ENCODE data around the gene MITF.

Gene MITF

DNA sequence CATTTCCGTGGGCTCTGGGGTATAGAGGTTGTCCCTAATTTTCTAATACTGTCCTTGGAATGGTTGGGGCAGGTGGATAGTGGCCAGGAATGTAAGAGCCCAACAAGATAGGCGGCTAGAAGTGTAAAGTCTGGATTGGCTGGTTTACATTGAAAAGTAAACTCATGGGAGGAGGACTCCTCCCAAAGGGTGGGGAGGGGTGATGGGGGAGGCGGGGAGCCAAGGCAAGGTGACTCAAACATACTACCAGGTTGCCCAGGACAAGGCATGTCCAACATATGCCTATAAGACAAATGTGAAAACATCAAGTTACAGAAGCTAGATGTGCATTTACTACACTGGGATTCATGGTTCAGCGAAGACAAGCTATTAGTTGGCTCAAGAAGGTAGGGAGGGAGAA, 246.0 kb downstream of the MITF start:
- no peak for DNase-seq

GRCh38 chr3:69986419-69986818, 247.2 kb downstream of the MITF start:
- DNase-seq: no peak

- DNase-seq: no peak
Measured at GRCh38 chr3:69987833-69988232, 248.6 kb downstream of the MITF start.

- no peak for DNase-seq
Measured at GRCh38 chr3:69993757-69994156, 254.5 kb downstream of the MITF start.

DNA sequence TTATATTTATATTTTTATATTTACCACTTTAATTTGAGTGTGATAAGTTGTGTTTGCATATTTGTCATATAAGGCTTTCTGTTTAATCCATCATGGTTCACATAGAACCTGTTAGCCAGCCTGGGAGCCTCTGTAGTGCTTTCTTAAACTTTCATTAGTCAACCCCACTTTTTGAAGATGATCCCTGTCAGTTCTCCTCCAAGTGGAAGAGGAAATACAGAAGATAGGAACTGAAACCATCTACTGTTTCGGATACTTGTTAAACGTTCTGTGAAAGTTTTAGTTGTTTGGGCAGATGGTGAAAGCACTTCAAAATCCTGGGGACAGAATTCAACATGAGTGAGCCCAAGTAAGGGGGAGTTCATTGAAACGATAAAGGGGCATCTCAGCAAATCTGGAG, 255.7 kb downstream of the MITF start:
- DNase-seq: no peak

- DNase-seq: no peak
Measured at GRCh38 chr3:69997631-69998307, 258.5 kb downstream of the MITF start.

DNA sequence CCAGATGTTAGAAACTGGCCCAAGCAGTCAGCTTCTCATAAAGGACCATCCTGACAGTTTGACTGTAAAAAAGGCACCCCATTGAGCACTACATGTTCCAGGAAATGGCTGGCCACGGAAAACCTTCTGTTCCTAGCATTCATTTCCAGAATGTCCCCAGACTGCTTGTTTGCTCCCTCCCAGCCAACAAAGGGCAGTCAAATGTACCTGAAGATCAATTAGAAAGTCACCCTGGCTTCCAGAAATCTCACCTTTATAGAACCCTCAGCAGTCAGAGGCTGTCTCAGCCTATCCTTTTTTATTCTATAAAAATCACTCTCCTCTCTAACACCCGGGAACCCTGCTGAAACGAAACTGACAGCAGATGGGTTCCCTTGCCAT, 259.5 kb downstream of the MITF start:
- DNase-seq: no peak

DNA sequence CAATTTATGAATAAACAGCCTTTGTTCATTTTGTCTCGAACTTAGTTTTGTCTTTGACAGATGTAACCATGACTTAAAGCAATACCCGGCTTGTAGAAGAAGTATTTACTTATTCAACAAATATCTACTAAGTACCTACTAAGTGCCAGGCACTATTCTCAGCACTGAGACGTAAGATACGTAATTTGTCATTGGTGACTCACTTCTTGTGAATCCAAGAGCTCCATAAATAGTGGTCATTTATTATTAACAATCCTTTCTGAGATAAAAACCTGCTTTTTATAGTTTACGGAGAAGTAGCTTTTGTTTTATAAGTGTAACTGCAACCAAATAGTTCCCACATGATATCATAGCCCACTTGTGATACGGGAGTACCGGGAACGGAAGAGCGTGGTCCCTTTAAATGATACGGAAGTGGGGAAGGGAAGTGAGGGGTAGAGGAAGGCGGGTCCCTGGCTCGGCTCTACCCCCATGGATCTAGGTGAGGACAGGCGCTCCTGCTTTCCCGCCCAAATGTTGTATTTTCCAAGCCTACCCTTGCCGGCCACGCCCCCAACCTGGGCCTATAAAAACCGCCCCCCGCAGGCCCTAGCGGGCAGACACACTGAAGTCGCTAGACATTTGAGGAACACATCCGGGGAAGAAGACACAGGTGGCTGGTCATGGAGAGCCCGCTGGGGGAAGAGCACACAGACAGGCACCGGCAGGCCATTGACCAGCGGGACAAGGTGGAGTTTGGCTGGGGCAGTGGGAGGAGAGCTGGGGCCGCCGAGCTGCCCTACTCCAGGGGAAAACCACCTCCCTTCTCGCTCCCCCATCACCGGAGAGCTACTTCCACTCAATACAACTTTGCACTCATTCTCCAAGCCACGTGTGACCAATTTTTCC, 260.1 kb downstream of the MITF start, which contains the start of gene SAMMSON:
SAMMSON (plus strand) TSS at position 594 of the 888 bp plus-strand sequence.
- DNase-seq: no peak

GRCh38 chr3:70000028-70000410, 260.8 kb downstream of the MITF start:
- no peak for DNase-seq

- no peak for DNase-seq
Measured at GRCh38 chr3:70000563-70001081, 261.4 kb downstream of the MITF start.

DNA sequence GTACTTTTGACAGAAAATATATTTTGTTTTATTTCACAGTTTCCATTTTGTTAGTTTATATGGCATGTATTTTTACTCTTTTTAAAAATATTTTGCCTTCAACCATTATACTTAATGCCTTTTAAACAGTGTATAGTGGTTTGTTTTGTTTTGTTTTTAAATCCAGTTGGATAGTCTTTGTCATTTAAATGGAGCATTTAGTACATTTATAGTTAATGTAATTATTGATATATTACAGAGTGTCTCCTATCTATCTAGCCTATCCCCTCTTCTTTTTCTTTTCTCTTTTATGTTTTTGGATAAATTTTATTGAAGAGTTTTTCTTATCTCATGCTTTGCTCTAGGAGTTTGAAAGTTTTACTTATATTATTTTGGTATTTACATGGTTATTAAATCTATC, 263.9 kb downstream of the MITF start:
- no peak for DNase-seq

DNA sequence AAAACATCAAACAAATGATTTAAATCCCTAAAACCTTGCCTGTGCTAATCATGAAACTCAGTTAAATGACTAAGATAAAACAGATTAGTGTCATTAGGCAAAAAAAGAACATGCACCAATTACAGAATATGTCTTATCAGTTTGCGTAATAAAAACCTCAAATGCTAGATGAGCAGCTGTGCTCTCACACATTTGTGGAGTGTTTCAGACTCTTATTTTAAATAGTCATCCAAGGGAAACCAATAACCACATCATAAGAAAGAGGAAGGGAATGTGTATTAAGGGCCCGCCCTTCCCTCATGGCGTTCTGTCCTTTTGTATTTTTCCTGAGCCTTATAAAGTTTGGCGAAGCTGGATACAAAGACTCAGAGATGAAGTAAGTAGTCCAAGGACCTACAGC, 266.8 kb downstream of the MITF start:
- no peak for DNase-seq

GRCh38 chr3:70010346-70010745, 271.1 kb downstream of the MITF start:
- DNase-seq: no peak

GRCh38 chr3:70011582-70011981, 272.3 kb downstream of the MITF start:
- no peak for DNase-seq
